ENCODE data around the gene FXYD6.

DNA sequence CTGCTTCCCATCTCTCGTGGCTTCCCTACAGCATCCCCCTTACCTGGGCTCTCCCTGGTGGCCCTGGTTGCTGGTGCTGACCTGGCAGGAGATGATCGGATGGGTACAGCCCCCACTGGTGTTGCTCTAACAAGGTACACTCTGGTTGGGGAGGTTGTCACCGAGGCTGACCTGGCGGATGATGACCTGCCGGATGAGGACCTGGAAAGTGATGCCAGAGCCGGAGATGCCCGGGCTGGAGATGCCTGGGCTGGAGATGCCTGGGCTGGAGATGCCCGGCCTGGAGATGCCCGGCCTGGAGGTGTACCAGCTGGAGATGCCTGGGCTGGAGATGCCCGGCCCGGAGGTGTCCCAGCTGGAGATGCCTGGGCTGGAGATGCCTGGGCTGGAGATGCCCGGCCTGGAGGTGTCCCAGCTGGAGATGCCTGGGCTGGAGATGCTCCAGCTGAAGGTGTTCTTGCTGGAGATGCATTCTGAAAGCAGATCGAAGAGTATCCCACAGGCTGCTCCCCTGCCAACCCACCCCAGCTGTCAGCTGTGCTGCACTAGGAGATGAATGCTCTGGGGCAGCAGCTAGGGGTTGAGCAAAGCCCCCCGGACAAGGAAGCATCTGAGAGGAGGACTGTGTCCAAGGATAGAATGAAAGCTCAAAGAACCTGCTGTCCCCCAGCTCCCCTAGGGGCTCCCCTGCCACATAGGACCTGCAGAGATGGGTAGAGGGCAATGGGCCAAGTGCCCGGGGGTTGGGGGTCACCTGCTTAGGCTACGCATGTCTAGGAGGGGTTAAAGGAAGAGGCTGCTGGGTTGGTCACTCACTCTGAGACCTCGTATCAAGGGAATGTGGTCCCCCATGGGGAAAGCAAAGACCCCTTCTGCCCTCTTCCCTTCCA lies 42.2 kb upstream of the FXYD6 start:
- TF ChIP-seq, protein P1, sequence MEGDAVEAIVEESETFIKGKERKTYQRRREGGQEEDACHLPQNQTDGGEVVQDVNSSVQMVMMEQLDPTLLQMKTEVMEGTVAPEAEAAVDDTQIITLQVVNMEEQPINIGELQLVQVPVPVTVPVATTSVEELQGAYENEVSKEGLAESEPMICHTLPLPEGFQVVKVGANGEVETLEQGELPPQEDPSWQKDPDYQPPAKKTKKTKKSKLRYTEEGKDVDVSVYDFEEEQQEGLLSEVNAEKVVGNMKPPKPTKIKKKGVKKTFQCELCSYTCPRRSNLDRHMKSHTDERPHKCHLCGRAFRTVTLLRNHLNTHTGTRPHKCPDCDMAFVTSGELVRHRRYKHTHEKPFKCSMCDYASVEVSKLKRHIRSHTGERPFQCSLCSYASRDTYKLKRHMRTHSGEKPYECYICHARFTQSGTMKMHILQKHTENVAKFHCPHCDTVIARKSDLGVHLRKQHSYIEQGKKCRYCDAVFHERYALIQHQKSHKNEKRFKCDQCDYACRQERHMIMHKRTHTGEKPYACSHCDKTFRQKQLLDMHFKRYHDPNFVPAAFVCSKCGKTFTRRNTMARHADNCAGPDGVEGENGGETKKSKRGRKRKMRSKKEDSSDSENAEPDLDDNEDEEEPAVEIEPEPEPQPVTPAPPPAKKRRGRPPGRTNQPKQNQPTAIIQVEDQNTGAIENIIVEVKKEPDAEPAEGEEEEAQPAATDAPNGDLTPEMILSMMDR (IDR thresholded peaks at IDR 0.05): no peak
- TF ChIP-seq, protein P2, sequence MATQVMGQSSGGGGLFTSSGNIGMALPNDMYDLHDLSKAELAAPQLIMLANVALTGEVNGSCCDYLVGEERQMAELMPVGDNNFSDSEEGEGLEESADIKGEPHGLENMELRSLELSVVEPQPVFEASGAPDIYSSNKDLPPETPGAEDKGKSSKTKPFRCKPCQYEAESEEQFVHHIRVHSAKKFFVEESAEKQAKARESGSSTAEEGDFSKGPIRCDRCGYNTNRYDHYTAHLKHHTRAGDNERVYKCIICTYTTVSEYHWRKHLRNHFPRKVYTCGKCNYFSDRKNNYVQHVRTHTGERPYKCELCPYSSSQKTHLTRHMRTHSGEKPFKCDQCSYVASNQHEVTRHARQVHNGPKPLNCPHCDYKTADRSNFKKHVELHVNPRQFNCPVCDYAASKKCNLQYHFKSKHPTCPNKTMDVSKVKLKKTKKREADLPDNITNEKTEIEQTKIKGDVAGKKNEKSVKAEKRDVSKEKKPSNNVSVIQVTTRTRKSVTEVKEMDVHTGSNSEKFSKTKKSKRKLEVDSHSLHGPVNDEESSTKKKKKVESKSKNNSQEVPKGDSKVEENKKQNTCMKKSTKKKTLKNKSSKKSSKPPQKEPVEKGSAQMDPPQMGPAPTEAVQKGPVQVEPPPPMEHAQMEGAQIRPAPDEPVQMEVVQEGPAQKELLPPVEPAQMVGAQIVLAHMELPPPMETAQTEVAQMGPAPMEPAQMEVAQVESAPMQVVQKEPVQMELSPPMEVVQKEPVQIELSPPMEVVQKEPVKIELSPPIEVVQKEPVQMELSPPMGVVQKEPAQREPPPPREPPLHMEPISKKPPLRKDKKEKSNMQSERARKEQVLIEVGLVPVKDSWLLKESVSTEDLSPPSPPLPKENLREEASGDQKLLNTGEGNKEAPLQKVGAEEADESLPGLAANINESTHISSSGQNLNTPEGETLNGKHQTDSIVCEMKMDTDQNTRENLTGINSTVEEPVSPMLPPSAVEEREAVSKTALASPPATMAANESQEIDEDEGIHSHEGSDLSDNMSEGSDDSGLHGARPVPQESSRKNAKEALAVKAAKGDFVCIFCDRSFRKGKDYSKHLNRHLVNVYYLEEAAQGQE (IDR thresholded peaks at IDR 0.05; ENCODE audit: insufficient read depth in 1 of 2, low read depth in 2 of 2, low read length in 1 of 2): no peak
- TF ChIP-seq POLR2AphosphoS5 (IDR thresholded peaks at IDR 0.05; ENCODE audit: low read depth, low read length): no peak
- TF ChIP-seq TCF7L2 (IDR thresholded peaks at IDR 0.05; ENCODE audit: low read depth, low read length): no peak

Data from Panc1 (cell line).